ENCODE measurements around the gene TBPL1.

Gene TBPL1

GRCh38 chr6:133955582-133956415 lies 2.8 kb downstream of the TBPL1 start:
- Histone ChIP-seq H3K4me3 (ENCODE audit: low read depth in 1 of 2, low read length in 2 of 2) (no peak overlapping the region), H3K4me1 (ENCODE audit: control insufficient read depth in 1 of 2, insufficient read depth in 2 of 2, low read length in 2 of 2) (peaks cover 5 to 17% of the 10 kb centered on the region in 2 donors), H3K9me3 (ENCODE audit: control insufficient read depth in 1 of 2, low read length in 2 of 2) (no peaks in the 10 kb centered on the region), H3K27me3 (ENCODE audit: low read depth, low read length) (no peaks in the 10 kb centered on the region), H3K27ac (ENCODE audit: low read length) (no peak overlapping the region), H3K36me3 (ENCODE audit: control insufficient read depth in 1 of 2, insufficient read depth in 2 of 2, low read length in 2 of 2) (peaks cover 0 to 3% of the 10 kb centered on the region in 2 donors)

- Histone ChIP-seq H3K36me3 (ENCODE audit: control insufficient read depth in 1 of 2, insufficient read depth in 2 of 2, low read length in 2 of 2) (peaks cover 0 to 3% of the 10 kb centered on the region in 2 donors), H3K27me3 (ENCODE audit: low read depth, low read length) (no peaks in the 10 kb centered on the region), H3K27ac (ENCODE audit: low read length) (no peak overlapping the region), H3K9me3 (ENCODE audit: control insufficient read depth in 1 of 2, low read length in 2 of 2) (no peaks in the 10 kb centered on the region), H3K4me1 (ENCODE audit: control insufficient read depth in 1 of 2, insufficient read depth in 2 of 2, low read length in 2 of 2) (peaks cover 3 to 17% of the 10 kb centered on the region in 2 donors), H3K4me3 (ENCODE audit: low read depth in 1 of 2, low read length in 2 of 2) (no peak overlapping the region)
Observed at GRCh38 chr6:133956416-133957049, 3.5 kb downstream of the TBPL1 start.

- no peaks in the 10 kb centered on the region for H3K27me3 ChIP-seq (ENCODE audit: low read depth, low read length)
- no peaks in the 10 kb centered on the region for H3K9me3 ChIP-seq (ENCODE audit: control insufficient read depth in 1 of 2, low read length in 2 of 2)
- no peaks in the 10 kb centered on the region for H3K36me3 ChIP-seq (ENCODE audit: control insufficient read depth in 1 of 2, insufficient read depth in 2 of 2, low read length in 2 of 2)
- no peak overlapping the region for H3K27ac ChIP-seq (ENCODE audit: low read length)
- no peak overlapping the region for H3K4me3 ChIP-seq (ENCODE audit: low read depth in 1 of 2, low read length in 2 of 2)
- H3K4me1 ChIP-seq (ENCODE audit: control insufficient read depth in 1 of 2, insufficient read depth in 2 of 2, low read length in 2 of 2), result peaks cover 0 to 21% of the 10 kb centered on the region in 2 donors
Observed at GRCh38 chr6:133957227-133957626, 4.2 kb downstream of the TBPL1 start.

GRCh38 chr6:133957780-133958242 lies 4.8 kb downstream of the TBPL1 start:
- H3K4me3 ChIP-seq (ENCODE audit: low read depth in 1 of 2, low read length in 2 of 2), result no peak overlapping the region
- peaks cover 0 to 21% of the 10 kb centered on the region in 2 donors for H3K4me1 ChIP-seq (ENCODE audit: control insufficient read depth in 1 of 2, insufficient read depth in 2 of 2, low read length in 2 of 2)
- H3K36me3 ChIP-seq (ENCODE audit: control insufficient read depth in 1 of 2, insufficient read depth in 2 of 2, low read length in 2 of 2), result no peaks in the 10 kb centered on the region
- H3K27me3 ChIP-seq (ENCODE audit: low read depth, low read length), result no peaks in the 10 kb centered on the region
- H3K9me3 ChIP-seq (ENCODE audit: control insufficient read depth in 1 of 2, low read length in 2 of 2), result no peaks in the 10 kb centered on the region
- no peak overlapping the region for H3K27ac ChIP-seq (ENCODE audit: low read length)

- H3K27me3 ChIP-seq (ENCODE audit: low read depth, low read length), result no peaks in the 10 kb centered on the region
- H3K27ac ChIP-seq (ENCODE audit: low read length), result no peak overlapping the region
- H3K36me3 ChIP-seq (ENCODE audit: control insufficient read depth in 1 of 2, insufficient read depth in 2 of 2, low read length in 2 of 2), result no peaks in the 10 kb centered on the region
- H3K9me3 ChIP-seq (ENCODE audit: control insufficient read depth in 1 of 2, low read length in 2 of 2), result no peaks in the 10 kb centered on the region
- H3K4me3 ChIP-seq (ENCODE audit: low read depth in 1 of 2, low read length in 2 of 2), result no peak overlapping the region
- peaks cover 0 to 19% of the 10 kb centered on the region in 2 donors for H3K4me1 ChIP-seq (ENCODE audit: control insufficient read depth in 1 of 2, insufficient read depth in 2 of 2, low read length in 2 of 2)
Observed at GRCh38 chr6:133958791-133959190, 5.8 kb downstream of the TBPL1 start.

- Histone ChIP-seq H3K4me1 (ENCODE audit: control insufficient read depth in 1 of 2, insufficient read depth in 2 of 2, low read length in 2 of 2) (peaks cover 0 to 9% of the 10 kb centered on the region in 2 donors), H3K36me3 (ENCODE audit: control insufficient read depth in 1 of 2, insufficient read depth in 2 of 2, low read length in 2 of 2) (no peaks in the 10 kb centered on the region), H3K27ac (ENCODE audit: low read length) (no peak overlapping the region), H3K4me3 (ENCODE audit: low read depth in 1 of 2, low read length in 2 of 2) (no peak overlapping the region), H3K9me3 (ENCODE audit: control insufficient read depth in 1 of 2, low read length in 2 of 2) (no peaks in the 10 kb centered on the region), H3K27me3 (ENCODE audit: low read depth, low read length) (no peaks in the 10 kb centered on the region)
Observed at GRCh38 chr6:133959667-133960368, 6.8 kb downstream of the TBPL1 start.

GRCh38 chr6:133961831-133962230 lies 8.8 kb downstream of the TBPL1 start:
- peaks cover 0 to 10% of the 10 kb centered on the region in 2 donors for H3K4me1 ChIP-seq (ENCODE audit: control insufficient read depth in 1 of 2, insufficient read depth in 2 of 2, low read length in 2 of 2)

GRCh38 chr6:133964052-133964451 lies 11.0 kb downstream of the TBPL1 start:
- no peaks in the 10 kb centered on the region for H3K36me3 ChIP-seq (ENCODE audit: control insufficient read depth in 1 of 2, insufficient read depth in 2 of 2, low read length in 2 of 2)
- no peaks in the 10 kb centered on the region for H3K9me3 ChIP-seq (ENCODE audit: control insufficient read depth in 1 of 2, low read length in 2 of 2)
- no peaks in the 10 kb centered on the region for H3K27me3 ChIP-seq (ENCODE audit: low read depth, low read length)
- H3K4me3 ChIP-seq (ENCODE audit: low read depth in 1 of 2, low read length in 2 of 2), result no peak overlapping the region
- H3K4me1 ChIP-seq (ENCODE audit: control insufficient read depth in 1 of 2, insufficient read depth in 2 of 2, low read length in 2 of 2), result peaks cover 0 to 10% of the 10 kb centered on the region in 2 donors
- no peak overlapping the region for H3K27ac ChIP-seq (ENCODE audit: low read length)

More at GRCh38 chr6:133961831-133962230, 8.8 kb downstream of the TBPL1 start:
- H3K27ac ChIP-seq (ENCODE audit: low read length), result no peak overlapping the region
- H3K27me3 ChIP-seq (ENCODE audit: low read depth, low read length), result no peaks in the 10 kb centered on the region
- no peak overlapping the region for H3K4me3 ChIP-seq (ENCODE audit: low read depth in 1 of 2, low read length in 2 of 2)
- no peaks in the 10 kb centered on the region for H3K9me3 ChIP-seq (ENCODE audit: control insufficient read depth in 1 of 2, low read length in 2 of 2)
- H3K36me3 ChIP-seq (ENCODE audit: control insufficient read depth in 1 of 2, insufficient read depth in 2 of 2, low read length in 2 of 2), result no peaks in the 10 kb centered on the region

GRCh38 chr6:133964702-133965101 lies 11.7 kb downstream of the TBPL1 start:
- Histone ChIP-seq H3K4me3 (ENCODE audit: low read depth in 1 of 2, low read length in 2 of 2) (no peak overlapping the region), H3K9me3 (ENCODE audit: control insufficient read depth in 1 of 2, low read length in 2 of 2) (no peaks in the 10 kb centered on the region), H3K27me3 (ENCODE audit: low read depth, low read length) (no peaks in the 10 kb centered on the region), H3K27ac (ENCODE audit: low read length) (no peak overlapping the region), H3K36me3 (ENCODE audit: control insufficient read depth in 1 of 2, insufficient read depth in 2 of 2, low read length in 2 of 2) (no peaks in the 10 kb centered on the region), H3K4me1 (ENCODE audit: control insufficient read depth in 1 of 2, insufficient read depth in 2 of 2, low read length in 2 of 2) (peaks cover 0 to 13% of the 10 kb centered on the region in 2 donors)

GRCh38 chr6:133965817-133966360 lies 12.9 kb downstream of the TBPL1 start:
- Histone ChIP-seq H3K27me3 (ENCODE audit: low read depth, low read length) (no peaks in the 10 kb centered on the region), H3K9me3 (ENCODE audit: control insufficient read depth in 1 of 2, low read length in 2 of 2) (no peaks in the 10 kb centered on the region), H3K36me3 (ENCODE audit: control insufficient read depth in 1 of 2, insufficient read depth in 2 of 2, low read length in 2 of 2) (no peaks in the 10 kb centered on the region), H3K4me3 (ENCODE audit: low read depth in 1 of 2, low read length in 2 of 2) (no peak overlapping the region), H3K4me1 (ENCODE audit: control insufficient read depth in 1 of 2, insufficient read depth in 2 of 2, low read length in 2 of 2) (peaks cover 0 to 19% of the 10 kb centered on the region in 2 donors), H3K27ac (ENCODE audit: low read length) (no peak overlapping the region)
